ENCODE measurements around the gene GNPTAB.

GNPTAB gene

GRCh38 chr12:101759396-101760047, 71.2 kb downstream of the GNPTAB start:
- no peak for DNase-seq (ENCODE audit: low read depth)
- TF ChIP-seq CTCF (IDR thresholded peaks at IDR 0.05; ENCODE audit: control insufficient read depth, insufficient read depth, low read depth, low read length, missing control alignments), result peak; percentile 75

GRCh38 chr12:101750152-101750551, 80.6 kb downstream of the GNPTAB start:
- no peak for DNase-seq (ENCODE audit: low read depth)
- no peak overlapping the region for H3K4me3 ChIP-seq (ENCODE audit: control insufficient read depth, low read depth, low read length)
- no peak for TF ChIP-seq CTCF (IDR thresholded peaks at IDR 0.05; ENCODE audit: control insufficient read depth, insufficient read depth, low read depth, low read length, missing control alignments)

More at GRCh38 chr12:101759396-101760047, 71.2 kb downstream of the GNPTAB start:
- no peak overlapping the region for H3K4me3 ChIP-seq (ENCODE audit: control insufficient read depth, low read depth, low read length)

GRCh38 chr12:101749657-101750056, 81.1 kb downstream of the GNPTAB start:
- H3K4me3 ChIP-seq (ENCODE audit: control insufficient read depth, low read depth, low read length), result no peak overlapping the region
- TF ChIP-seq CTCF (IDR thresholded peaks at IDR 0.05; ENCODE audit: control insufficient read depth, insufficient read depth, low read depth, low read length, missing control alignments), result no peak
- no peak for DNase-seq (ENCODE audit: low read depth)

GRCh38 chr12:101748907-101749306, 81.9 kb downstream of the GNPTAB start:
- no peak for DNase-seq (ENCODE audit: low read depth)
- H3K4me3 ChIP-seq (ENCODE audit: control insufficient read depth, low read depth, low read length), result no peak overlapping the region
- no peak for TF ChIP-seq CTCF (IDR thresholded peaks at IDR 0.05; ENCODE audit: control insufficient read depth, insufficient read depth, low read depth, low read length, missing control alignments)

- no peak for DNase-seq (ENCODE audit: low read depth)
- TF ChIP-seq CTCF (IDR thresholded peaks at IDR 0.05; ENCODE audit: control insufficient read depth, insufficient read depth, low read depth, low read length, missing control alignments), result no peak
- H3K4me3 ChIP-seq (ENCODE audit: control insufficient read depth, low read depth, low read length), result no peak overlapping the region
These were observed 83.1 kb downstream of the GNPTAB start for GRCh38 chr12:101747697-101748096.

- H3K4me3 ChIP-seq (ENCODE audit: control insufficient read depth, low read depth, low read length), result no peak overlapping the region
- no peak for TF ChIP-seq CTCF (IDR thresholded peaks at IDR 0.05; ENCODE audit: control insufficient read depth, insufficient read depth, low read depth, low read length, missing control alignments)
- peak; percentile 14 for DNase-seq (ENCODE audit: low read depth)
These were observed 84.1 kb downstream of the GNPTAB start for GRCh38 chr12:101746661-101747060.
